ENCODE measurements around the gene IL1RL2.
A peak's percentile ranks its signal among the peaks of the same experiment; 100 is the strongest.

IL1RL2 gene

DNA sequence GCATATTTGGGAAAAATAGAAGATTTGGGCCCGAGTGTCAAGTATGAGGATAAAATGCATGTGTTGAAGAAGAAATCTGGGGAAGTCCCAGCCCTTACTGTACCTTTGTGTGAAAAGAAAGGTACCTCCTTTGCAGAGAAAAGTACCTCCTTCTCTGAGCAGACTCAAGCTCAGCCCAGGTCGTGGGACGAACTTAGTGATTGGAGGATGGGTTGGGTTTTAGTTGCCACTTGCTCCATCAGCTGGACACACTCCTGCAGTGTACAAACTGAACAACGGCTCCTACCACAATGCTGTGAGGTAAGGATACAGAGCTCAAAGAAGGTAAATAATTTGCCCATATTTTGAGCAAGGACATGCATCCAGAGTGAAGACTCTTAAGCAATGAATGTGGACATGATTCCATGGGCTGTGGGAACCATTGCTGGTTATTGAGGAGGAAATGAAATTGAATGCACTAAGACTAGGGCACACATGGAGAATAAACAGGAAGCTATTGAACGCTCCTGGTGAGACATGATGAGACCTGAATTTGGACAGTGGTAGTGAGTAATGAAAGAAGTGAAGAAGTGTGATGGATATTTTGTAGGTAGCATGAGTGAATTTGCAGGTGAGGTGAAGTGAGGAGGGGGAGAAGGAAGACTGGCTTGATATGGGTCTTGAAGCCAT, 74.8 kb downstream of the IL1RL2 start:
- no peak overlapping the region for H3K27ac ChIP-seq (replicated peaks)
- H3K27me3 ChIP-seq (ENCODE audit: insufficient read depth, poor library complexity, severe bottlenecking), result no peaks in the 10 kb centered on the region
- TF ChIP-seq GABPA (IDR thresholded peaks at IDR 0.05; ENCODE audit: low read depth) (no peak), POLR2AphosphoS5 (IDR thresholded peaks at IDR 0.05; ENCODE audit: low read depth) (no peak), SPI1 (IDR thresholded peaks at IDR 0.05; ENCODE audit: borderline replicate concordance, low read depth) (no peak), CTCF (IDR thresholded peaks at IDR 0.05; ENCODE audit: insufficient read depth, low read length) (no peak)
- TF ChIP-seq, protein P1, sequence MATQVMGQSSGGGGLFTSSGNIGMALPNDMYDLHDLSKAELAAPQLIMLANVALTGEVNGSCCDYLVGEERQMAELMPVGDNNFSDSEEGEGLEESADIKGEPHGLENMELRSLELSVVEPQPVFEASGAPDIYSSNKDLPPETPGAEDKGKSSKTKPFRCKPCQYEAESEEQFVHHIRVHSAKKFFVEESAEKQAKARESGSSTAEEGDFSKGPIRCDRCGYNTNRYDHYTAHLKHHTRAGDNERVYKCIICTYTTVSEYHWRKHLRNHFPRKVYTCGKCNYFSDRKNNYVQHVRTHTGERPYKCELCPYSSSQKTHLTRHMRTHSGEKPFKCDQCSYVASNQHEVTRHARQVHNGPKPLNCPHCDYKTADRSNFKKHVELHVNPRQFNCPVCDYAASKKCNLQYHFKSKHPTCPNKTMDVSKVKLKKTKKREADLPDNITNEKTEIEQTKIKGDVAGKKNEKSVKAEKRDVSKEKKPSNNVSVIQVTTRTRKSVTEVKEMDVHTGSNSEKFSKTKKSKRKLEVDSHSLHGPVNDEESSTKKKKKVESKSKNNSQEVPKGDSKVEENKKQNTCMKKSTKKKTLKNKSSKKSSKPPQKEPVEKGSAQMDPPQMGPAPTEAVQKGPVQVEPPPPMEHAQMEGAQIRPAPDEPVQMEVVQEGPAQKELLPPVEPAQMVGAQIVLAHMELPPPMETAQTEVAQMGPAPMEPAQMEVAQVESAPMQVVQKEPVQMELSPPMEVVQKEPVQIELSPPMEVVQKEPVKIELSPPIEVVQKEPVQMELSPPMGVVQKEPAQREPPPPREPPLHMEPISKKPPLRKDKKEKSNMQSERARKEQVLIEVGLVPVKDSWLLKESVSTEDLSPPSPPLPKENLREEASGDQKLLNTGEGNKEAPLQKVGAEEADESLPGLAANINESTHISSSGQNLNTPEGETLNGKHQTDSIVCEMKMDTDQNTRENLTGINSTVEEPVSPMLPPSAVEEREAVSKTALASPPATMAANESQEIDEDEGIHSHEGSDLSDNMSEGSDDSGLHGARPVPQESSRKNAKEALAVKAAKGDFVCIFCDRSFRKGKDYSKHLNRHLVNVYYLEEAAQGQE (IDR thresholded peaks at IDR 0.05; ENCODE audit: insufficient replicate concordance, low read depth), result no peak
- no peak for DNase-seq (ENCODE audit: low read depth in 1 of 2, low spot score in 1 of 2)
- H3K4me3 ChIP-seq (replicated peaks; ENCODE audit: insufficient read depth, low read length), result no peak overlapping the region

DNA sequence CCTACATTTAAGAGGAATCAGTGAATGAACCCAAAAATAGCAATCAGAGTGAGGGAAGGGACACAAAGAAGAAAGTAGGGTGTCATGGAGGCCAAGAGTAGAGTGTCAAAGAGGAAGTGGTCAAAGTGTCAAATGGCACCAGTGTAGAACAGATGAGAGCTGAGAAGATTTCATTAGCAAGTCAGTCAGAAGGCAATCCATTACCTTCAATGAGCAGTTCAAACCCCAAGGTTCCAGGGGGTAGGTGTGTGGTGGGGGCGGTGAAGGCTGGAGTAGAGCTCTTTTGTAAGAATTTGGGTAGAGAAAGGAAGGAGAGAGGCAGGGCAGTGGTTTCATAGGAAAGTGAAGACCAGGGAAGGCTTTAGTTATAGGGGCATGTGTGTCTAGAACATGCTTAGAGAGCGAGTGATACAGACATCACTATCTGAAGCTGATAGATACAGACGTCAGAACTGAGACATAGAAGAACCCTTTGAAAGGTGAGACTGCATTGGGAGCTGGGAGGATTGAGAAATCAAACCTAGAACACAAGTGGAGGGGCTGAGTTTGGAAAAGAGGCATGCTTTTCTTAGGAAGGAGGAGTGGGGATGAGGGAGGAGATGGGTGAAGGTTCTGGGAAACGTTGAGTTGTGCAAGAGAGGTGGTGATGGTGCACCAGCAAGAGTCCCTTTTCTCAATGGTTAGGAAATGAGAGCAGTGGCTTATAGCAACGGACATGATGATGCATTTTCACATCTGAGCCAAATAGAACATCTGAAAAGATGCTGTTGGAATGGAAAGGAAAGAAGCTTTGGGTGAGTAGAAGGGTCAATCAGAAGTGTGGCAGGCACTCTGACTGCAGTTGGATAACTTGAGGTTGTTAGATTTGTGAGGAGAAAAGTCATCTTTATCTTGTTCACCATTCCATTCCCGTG, 75.7 kb downstream of the IL1RL2 start:
- DNase-seq (ENCODE audit: low read depth in 1 of 2, low spot score in 1 of 2), result no peak
- TF ChIP-seq CTCF (IDR thresholded peaks at IDR 0.05; ENCODE audit: insufficient read depth, low read length), result no peak
- peak; percentile 77 for TF ChIP-seq SPI1 (IDR thresholded peaks at IDR 0.05; ENCODE audit: borderline replicate concordance, low read depth)
- no peaks in the 10 kb centered on the region for H3K27me3 ChIP-seq (ENCODE audit: insufficient read depth, poor library complexity, severe bottlenecking)
- H3K27ac ChIP-seq (replicated peaks), result no peak overlapping the region
- no peak overlapping the region for H3K4me3 ChIP-seq (replicated peaks; ENCODE audit: insufficient read depth, low read length)

DNA sequence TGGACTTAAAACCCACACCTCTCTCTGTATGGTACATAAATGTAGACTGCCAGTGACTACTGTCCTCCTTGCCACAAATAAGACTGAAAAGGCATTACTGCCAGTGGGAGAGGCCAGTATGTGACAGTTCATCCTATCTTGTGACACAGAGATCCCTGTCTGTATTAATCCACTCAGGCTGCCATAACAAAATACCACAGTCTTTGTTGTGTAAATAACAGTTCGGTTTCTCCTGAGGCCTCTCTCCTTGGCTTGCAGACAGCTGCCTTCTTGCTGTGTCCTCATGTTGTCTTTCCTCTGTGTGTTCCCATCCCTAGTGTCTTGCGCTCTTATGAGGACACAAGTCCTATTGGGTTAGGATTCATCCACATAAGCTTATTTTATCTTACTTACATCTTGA, 78.1 kb downstream of the IL1RL2 start:
- Histone ChIP-seq H3K27me3 (ENCODE audit: insufficient read depth, poor library complexity, severe bottlenecking) (no peaks in the 10 kb centered on the region), H3K4me3 (replicated peaks; ENCODE audit: insufficient read depth, low read length) (no peak overlapping the region), H3K27ac (replicated peaks) (no peak overlapping the region)
- no peak for DNase-seq (ENCODE audit: low read depth in 1 of 2, low spot score in 1 of 2)
- TF ChIP-seq CTCF (IDR thresholded peaks at IDR 0.05; ENCODE audit: insufficient read depth, low read length) (no peak), POLR2AphosphoS5 (IDR thresholded peaks at IDR 0.05; ENCODE audit: low read depth) (no peak), GABPA (IDR thresholded peaks at IDR 0.05; ENCODE audit: low read depth) (no peak), SPI1 (IDR thresholded peaks at IDR 0.05; ENCODE audit: borderline replicate concordance, low read depth) (no peak)
- TF ChIP-seq, protein P1 (IDR thresholded peaks at IDR 0.05; ENCODE audit: insufficient replicate concordance, low read depth), result no peak

Measured in HL-60 (cell line).